ENCODE results near the gene PKIB. TPM values are rescaled to one million over a fixed set of nuclear protein-coding genes. Genes with fewer than 3 reads are reported as not detected.
"Not testable (repeated sequence)": the region's sequence is repeated elsewhere in the genome, so short reads cannot be mapped to it uniquely, and the experiment has no call there.

Gene PKIB
- total and polyA plus RNA-seq, 9 donors: 0.36 to 2.7 (median 0.98) TPM; not detected in 1

DNA sequence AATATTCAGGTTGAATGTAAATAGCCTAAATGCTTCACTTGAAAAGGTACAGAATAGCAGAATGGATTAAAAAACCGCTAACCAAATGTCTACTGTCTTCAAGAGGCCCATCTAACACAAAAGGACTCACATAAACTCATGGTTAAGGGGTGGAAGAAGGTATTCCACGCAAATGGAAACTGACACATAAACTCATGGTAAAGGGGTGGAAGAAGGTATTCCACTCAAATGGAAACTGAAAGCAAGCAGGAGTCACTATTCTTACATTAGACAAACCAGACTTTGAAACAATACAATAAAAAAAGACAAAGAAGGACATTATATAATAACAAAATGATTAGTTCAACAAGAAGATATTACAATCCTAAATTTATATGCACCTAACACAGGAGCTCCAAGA lies 38.3 kb upstream of the PKIB start:
- WGBS, 3 donors: 74 to 80% (median 77%) methylated on average over 2 of the region's 2 CpGs
- TF ChIP-seq, protein P1, sequence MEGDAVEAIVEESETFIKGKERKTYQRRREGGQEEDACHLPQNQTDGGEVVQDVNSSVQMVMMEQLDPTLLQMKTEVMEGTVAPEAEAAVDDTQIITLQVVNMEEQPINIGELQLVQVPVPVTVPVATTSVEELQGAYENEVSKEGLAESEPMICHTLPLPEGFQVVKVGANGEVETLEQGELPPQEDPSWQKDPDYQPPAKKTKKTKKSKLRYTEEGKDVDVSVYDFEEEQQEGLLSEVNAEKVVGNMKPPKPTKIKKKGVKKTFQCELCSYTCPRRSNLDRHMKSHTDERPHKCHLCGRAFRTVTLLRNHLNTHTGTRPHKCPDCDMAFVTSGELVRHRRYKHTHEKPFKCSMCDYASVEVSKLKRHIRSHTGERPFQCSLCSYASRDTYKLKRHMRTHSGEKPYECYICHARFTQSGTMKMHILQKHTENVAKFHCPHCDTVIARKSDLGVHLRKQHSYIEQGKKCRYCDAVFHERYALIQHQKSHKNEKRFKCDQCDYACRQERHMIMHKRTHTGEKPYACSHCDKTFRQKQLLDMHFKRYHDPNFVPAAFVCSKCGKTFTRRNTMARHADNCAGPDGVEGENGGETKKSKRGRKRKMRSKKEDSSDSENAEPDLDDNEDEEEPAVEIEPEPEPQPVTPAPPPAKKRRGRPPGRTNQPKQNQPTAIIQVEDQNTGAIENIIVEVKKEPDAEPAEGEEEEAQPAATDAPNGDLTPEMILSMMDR (IDR thresholded peaks at IDR 0.05): no peak
- TF ChIP-seq EP300 (IDR thresholded peaks at IDR 0.05): no peak
- no peak for TF ChIP-seq POLR2A (IDR thresholded peaks at IDR 0.05)
- Histone ChIP-seq H3K9me3 (no peaks in the 10 kb centered on the region), H3K27me3 (no peaks in the 10 kb centered on the region), H3K27ac (no peak overlapping the region), H3K4me3 (no peak overlapping the region), H3K36me3 (no peaks in the 10 kb centered on the region), H3K4me1 (ENCODE audit: insufficient read depth) (no peaks in the 10 kb centered on the region)
- no peak for DNase-seq
- intact Hi-C loops (cut with DNase I): no loop called here

DNA sequence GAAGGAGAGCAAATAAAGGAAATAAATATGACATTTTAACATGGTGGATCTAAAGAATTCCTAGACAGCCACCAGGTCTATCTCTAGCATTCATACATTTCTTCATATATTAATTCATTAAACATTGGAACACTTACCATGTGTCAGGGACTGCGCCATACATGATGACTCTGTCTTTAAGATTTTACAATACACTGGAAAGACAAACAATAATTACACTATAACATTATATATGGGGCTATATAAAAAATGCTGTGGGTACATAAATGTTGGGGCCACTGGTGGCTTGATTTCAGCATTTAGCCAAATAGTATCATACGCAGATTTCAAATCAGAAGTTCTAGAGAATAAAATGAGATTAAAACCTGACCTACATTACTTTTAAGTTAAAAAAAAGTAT lies 33.3 kb upstream of the PKIB start:
- intact Hi-C loops (cut with DNase I): no loop called here
- H3K4me3 ChIP-seq: no peak overlapping the region
- no peaks in the 10 kb centered on the region for H3K27me3 ChIP-seq
- no peak overlapping the region for H3K27ac ChIP-seq
- no peak for DNase-seq
- H3K9me3 ChIP-seq: no peaks in the 10 kb centered on the region
- H3K36me3 ChIP-seq: no peaks in the 10 kb centered on the region
- 94 to 97% (median 96%) methylated on average over 2 of the region's 2 CpGs for WGBS, 3 donors
- H3K4me1 ChIP-seq (ENCODE audit: insufficient read depth): no peaks in the 10 kb centered on the region
- TF ChIP-seq EP300 (IDR thresholded peaks at IDR 0.05) (no peak), POLR2A (IDR thresholded peaks at IDR 0.05) (no peak)
- TF ChIP-seq, protein P1 (IDR thresholded peaks at IDR 0.05): no peak

DNA sequence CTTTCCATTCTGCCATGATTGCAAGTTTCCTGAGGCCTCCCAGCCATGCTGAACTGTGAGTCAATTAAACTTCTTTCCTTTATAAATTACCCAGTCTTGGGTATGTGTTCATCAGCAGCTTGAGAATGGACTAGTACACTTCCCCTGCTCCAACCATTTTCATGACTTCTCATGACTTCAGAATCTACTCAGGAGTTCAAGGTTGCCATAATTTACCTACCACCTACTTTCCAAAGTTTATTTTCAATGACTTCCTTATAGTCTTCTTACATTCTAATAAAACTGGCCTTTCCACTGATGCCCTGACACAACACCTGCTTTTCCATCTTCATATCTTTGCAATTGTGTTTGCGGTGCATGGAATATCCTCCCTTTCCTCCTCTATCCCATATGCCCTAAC lies 31.2 kb upstream of the PKIB start:
- TF ChIP-seq EP300 (IDR thresholded peaks at IDR 0.05): no peak
- TF ChIP-seq, protein P1 (IDR thresholded peaks at IDR 0.05): no peak
- TF ChIP-seq POLR2A (IDR thresholded peaks at IDR 0.05): no peak
- 80 to 98% (median 93%) methylated on average over 1 of the region's 1 CpG for WGBS, 3 donors
- no peak for DNase-seq
- Histone ChIP-seq H3K27me3 (no peaks in the 10 kb centered on the region), H3K4me1 (ENCODE audit: insufficient read depth) (no peaks in the 10 kb centered on the region), H3K36me3 (no peaks in the 10 kb centered on the region), H3K4me3 (no peak overlapping the region), H3K9me3 (no peaks in the 10 kb centered on the region), H3K27ac (no peak overlapping the region)
- intact Hi-C loops (cut with DNase I): no loop called here

DNA sequence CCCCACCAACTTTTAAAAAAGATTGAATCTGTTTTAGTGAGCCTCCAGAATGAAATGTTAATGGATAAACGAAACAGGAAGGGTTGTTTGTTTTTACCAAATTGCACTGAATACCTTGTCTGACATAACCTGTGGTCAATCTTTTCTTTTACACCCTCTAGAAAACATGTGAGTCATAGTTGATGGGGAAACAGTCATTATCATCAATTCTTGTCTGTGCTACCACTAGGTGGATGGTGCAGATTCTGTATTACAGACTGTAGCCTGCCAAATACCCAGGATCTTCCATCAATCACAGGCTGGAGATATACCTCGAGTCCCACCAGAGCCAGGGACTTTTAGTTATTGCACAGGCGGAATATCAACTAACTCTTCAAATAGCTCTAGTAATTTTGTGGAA lies 29.5 kb upstream of the PKIB start:
- Histone ChIP-seq H3K36me3 (no peaks in the 10 kb centered on the region), H3K27ac (no peak overlapping the region), H3K27me3 (no peaks in the 10 kb centered on the region), H3K9me3 (no peaks in the 10 kb centered on the region), H3K4me3 (no peak overlapping the region), H3K4me1 (ENCODE audit: insufficient read depth) (no peaks in the 10 kb centered on the region)
- WGBS, 3 donors: 58 to 79% (median 62%) methylated on average over 3 of the region's 3 CpGs
- intact Hi-C loops (cut with DNase I): no loop called here
- TF ChIP-seq POLR2A (IDR thresholded peaks at IDR 0.05) (no peak), EP300 (IDR thresholded peaks at IDR 0.05) (no peak)
- TF ChIP-seq, protein P1 (IDR thresholded peaks at IDR 0.05): no peak
- no peak for DNase-seq

DNA sequence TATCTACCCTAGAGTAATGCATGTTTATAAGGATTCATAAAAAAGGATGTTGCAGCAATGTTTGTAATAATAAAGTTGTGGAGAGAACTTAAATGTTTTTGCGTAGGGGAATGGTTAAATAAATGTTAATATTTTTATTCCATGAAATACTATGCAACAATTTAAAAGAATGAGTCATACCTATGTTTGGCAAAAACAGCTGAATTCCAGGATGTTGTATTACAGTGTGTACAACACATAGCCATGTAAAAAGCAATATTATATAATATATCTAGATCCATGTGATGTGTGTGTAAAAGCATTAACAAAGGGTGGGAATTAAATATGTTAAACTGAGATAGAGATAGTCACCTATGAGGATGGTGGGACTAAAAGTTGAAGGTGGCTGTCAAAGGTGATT lies 21.1 kb upstream of the PKIB start:
- H3K36me3 ChIP-seq: no peaks in the 10 kb centered on the region
- no peaks in the 10 kb centered on the region for H3K4me1 ChIP-seq (ENCODE audit: insufficient read depth)
- no peak overlapping the region for H3K27ac ChIP-seq
- H3K27me3 ChIP-seq: no peaks in the 10 kb centered on the region
- H3K9me3 ChIP-seq: no peaks in the 10 kb centered on the region
- no peak for DNase-seq
- 93 to 95% (median 94%) methylated on average over 1 of the region's 1 CpG for WGBS, 3 donors
- TF ChIP-seq POLR2A (IDR thresholded peaks at IDR 0.05): no peak
- TF ChIP-seq EP300 (IDR thresholded peaks at IDR 0.05): no peak
- TF ChIP-seq, protein P1 (IDR thresholded peaks at IDR 0.05): no peak
- intact Hi-C loops (cut with DNase I): no loop called here
- H3K4me3 ChIP-seq: no peak overlapping the region

DNA sequence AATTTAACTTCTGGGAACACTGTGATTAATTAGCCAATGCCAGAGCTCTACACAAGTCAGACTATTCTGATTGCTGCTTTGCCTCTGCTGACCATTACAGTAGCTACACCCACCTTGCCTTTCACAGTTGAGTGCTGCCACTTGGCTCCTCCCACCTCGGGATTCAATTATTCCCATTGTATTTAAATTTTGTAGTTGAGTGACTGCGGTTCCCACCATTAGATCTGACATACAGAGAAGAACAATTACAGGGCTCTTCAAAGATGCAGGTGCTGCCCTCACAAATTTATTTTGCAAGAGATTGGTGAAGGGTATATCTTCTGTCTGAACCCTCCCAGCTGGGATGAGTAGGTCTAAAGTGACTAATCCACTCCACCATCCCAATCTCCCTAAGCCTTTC lies 11.9 kb upstream of the PKIB start:
- H3K36me3 ChIP-seq; H3K27me3 ChIP-seq; H3K27ac ChIP-seq; H3K4me1 ChIP-seq (ENCODE audit: insufficient read depth); H3K9me3 ChIP-seq; DNase-seq; H3K4me3 ChIP-seq; intact Hi-C loops (cut with DNase I): not testable (repeated sequence)
- 69 to 80% (median 73%) methylated on average over 2 of the region's 2 CpGs for WGBS, 3 donors

Measured in ovary (tissue), 9 donors.